HG03064 (cell line): ENCODE results near the gene ATP11A.

Source experiments
- ATAC-seq: cut with Tn5 transposase; IDR thresholded peaks from one replicate; pipeline ENCODE4 v1.9.1; 2021; ENCODE audit warnings: low read depth; ENCODE audit not compliant: unreplicated experiment

Gene ATP11A

DNA sequence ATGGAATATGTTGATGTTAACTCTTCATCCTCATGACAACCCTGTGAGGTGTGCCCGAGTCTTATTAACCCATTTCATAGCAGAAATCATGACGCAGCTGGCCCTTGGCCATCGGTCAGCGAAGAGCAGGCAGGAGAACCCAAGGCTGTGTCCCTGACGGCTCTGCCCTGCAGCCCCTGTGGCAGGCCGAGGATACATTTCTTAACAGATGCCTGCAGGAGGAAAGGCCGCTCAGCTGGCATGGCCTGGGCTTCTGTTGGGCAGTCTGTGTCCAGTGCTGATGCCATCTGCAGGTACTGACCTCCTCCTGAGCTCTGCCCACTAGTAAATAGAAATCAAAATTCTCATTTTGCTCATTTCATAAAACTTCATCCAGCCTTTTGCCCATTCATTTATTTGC lies 243.8 kb downstream of the ATP11A start:
- no peak for ATAC-seq

DNA sequence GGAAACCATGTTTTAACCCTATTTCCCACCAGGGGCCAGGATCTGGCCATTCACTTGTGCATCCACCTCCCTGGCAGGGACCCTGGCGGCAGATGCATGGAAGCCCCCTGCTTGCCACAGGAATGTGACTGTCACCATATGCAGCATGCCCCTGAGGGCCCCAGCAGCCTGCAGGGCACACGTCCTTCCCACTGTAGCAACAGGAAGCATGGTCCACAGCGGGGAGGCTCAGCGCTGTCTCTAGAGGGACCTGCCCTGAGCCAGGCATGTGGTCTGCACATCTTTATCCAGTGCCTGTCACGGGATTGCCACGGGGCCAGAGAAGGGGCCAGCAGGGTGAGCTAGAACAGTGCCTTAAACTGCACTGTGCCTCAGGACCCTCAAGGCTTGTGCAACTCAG lies 244.2 kb downstream of the ATP11A start:
- no peak for ATAC-seq
